Suppressor macrophage treated with lipopolysaccharide for 4 hours (primary cell): ENCODE results near the gene PPBP.
"Not testable (repeated sequence)": the region's sequence is repeated elsewhere in the genome, so short reads cannot be mapped to it uniquely, and the experiment has no call there.

Source experiments
- DNase-seq: peaks from one replicate; pipeline ENCODE4 v3.0.0-alpha.2; 2020

PPBP gene

GRCh38 chr4:73991742-73992000, 3.7 kb upstream of the PPBP start:
- no peak for DNase-seq

GRCh38 chr4:73990988-73991741, 3.2 kb upstream of the PPBP start:
- no peak for DNase-seq

GRCh38 chr4:73989928-73990327, 1.9 kb upstream of the PPBP start:
- no peak for DNase-seq

GRCh38 chr4:73989031-73989430, 1.0 kb upstream of the PPBP start:
- no peak for DNase-seq

- DNase-seq, result no peak
Measured at GRCh38 chr4:73985528-73985852, 2.5 kb downstream of the PPBP start.

GRCh38 chr4:73984736-73985527, 3.1 kb downstream of the PPBP start:
- DNase-seq, result no peak

- not testable (repeated sequence) for DNase-seq
Measured at GRCh38 chr4:73981175-73981574, 6.8 kb downstream of the PPBP start.

GRCh38 chr4:73979407-73979957, 8.5 kb downstream of the PPBP start:
- no peak for DNase-seq

GRCh38 chr4:73978886-73979285, 9.1 kb downstream of the PPBP start:
- DNase-seq, result no peak

GRCh38 chr4:73976716-73977115, 11.3 kb downstream of the PPBP start:
- DNase-seq, result no peak

GRCh38 chr4:73976217-73976616, 11.8 kb downstream of the PPBP start:
- DNase-seq, result no peak

- no peak for DNase-seq
Measured at GRCh38 chr4:73974352-73974751, 13.6 kb downstream of the PPBP start.

- no peak for DNase-seq
Measured at GRCh38 chr4:73970945-73971344, 17.0 kb downstream of the PPBP start.

- no peak for DNase-seq
Measured at GRCh38 chr4:73970011-73970410, 18.0 kb downstream of the PPBP start.

- DNase-seq, result no peak
Measured at GRCh38 chr4:73967866-73968265, 20.1 kb downstream of the PPBP start.

- no peak for DNase-seq
Measured at GRCh38 chr4:73964862-73965611, 23.0 kb downstream of the PPBP start.

GRCh38 chr4:73962724-73963123, 25.3 kb downstream of the PPBP start:
- no peak for DNase-seq

GRCh38 chr4:73959041-73959440, 28.9 kb downstream of the PPBP start:
- DNase-seq, result not testable (repeated sequence)

GRCh38 chr4:73952352-73952751, 35.6 kb downstream of the PPBP start:
- DNase-seq, result no peak

- not testable (repeated sequence) for DNase-seq
Measured at GRCh38 chr4:73950376-73950920, 37.5 kb downstream of the PPBP start.

- no peak for DNase-seq
Measured at GRCh38 chr4:73948990-73949706, 38.8 kb downstream of the PPBP start.

GRCh38 chr4:73948291-73948690, 39.7 kb downstream of the PPBP start:
- DNase-seq, result peak; percentile 23
